HepG2 (cell line): ENCODE data around the gene NUP58. TPM values are rescaled to one million over a fixed set of nuclear protein-coding genes. Genes with fewer than 3 reads are reported as not detected.
A peak's percentile ranks its signal among the peaks of the same experiment; 100 is the strongest.

Source experiments
- AKAP8 ChIP-seq: sonication (generic); formaldehyde crosslinking; IDR thresholded peaks from 2 replicates; pipeline ENCODE4 v1.5.1; 2020; ENCODE audit warnings: mild to moderate bottlenecking, missing genetic modification reagents
- GABPA ChIP-seq, 2 experiments: IDR thresholded peaks; 2 replicates each; pipeline ENCODE4 v1.6.1; 2011 to 2016; ENCODE audit warnings: low read depth in 2 of 2, low read length in 1 of 2, missing biosample characterization in 1 of 2, missing genetic modification characterization in 1 of 2
- HES4 ChIP-seq: sonication (generic); formaldehyde crosslinking; IDR thresholded peaks from 2 replicates; pipeline ENCODE4 v1.9.0; 2021; ENCODE audit warnings: mild to moderate bottlenecking, missing genetic modification reagents, borderline replicate concordance
- HOXA9 ChIP-seq: sonication (generic); formaldehyde crosslinking; IDR thresholded peaks from 2 replicates; pipeline ENCODE4 v1.8.1; 2022; ENCODE audit warnings: missing genetic modification reagents, mild to moderate bottlenecking, moderate library complexity, borderline replicate concordance
- MTERF4 ChIP-seq: sonication (generic); formaldehyde crosslinking; IDR thresholded peaks from 2 replicates; pipeline ENCODE4 v1.8.0; 2023; ENCODE audit warnings: mild to moderate bottlenecking, missing genetic modification reagents
- NFIB ChIP-seq: sonication (generic); formaldehyde crosslinking; IDR thresholded peaks from 2 replicates; pipeline ENCODE4 v1.9.0; 2021; ENCODE audit warnings: missing genetic modification reagents, mild to moderate bottlenecking, borderline replicate concordance
- NKX3-1 ChIP-seq: sonication (generic); formaldehyde crosslinking; IDR thresholded peaks from 2 replicates; pipeline ENCODE4 v1.5.0; 2020; ENCODE audit warnings: missing genetic modification reagents
- RFX1 ChIP-seq: fragments of 450-650 bp; IDR thresholded peaks from 2 replicates; pipeline ENCODE4 v1.6.1; 2017
- SETDB1 ChIP-seq: sonication (generic); formaldehyde crosslinking; IDR thresholded peaks from 2 replicates; pipeline ENCODE4 v1.5.1; 2020; ENCODE audit warnings: missing genetic modification reagents, mild to moderate bottlenecking, borderline replicate concordance
- SRY ChIP-seq: sonication (generic); formaldehyde crosslinking; IDR thresholded peaks from 2 replicates; pipeline ENCODE4 v1.8.0; 2022; ENCODE audit warnings: mild to moderate bottlenecking, missing genetic modification reagents
- TGIF2 ChIP-seq: IDR thresholded peaks from 2 replicates; pipeline ENCODE4 v1.6.1; 2016; ENCODE audit warnings: control low read depth, missing compliant biosample characterization
- XRCC5 ChIP-seq: fragments of 200-400 bp; formaldehyde crosslinking; optimal IDR thresholded peaks from 2 replicates; pipeline ENCODE3; 2017; ENCODE audit warnings: mild to moderate bottlenecking, low read length
- ZKSCAN5 ChIP-seq: sonication (generic); formaldehyde crosslinking; IDR thresholded peaks from 2 replicates; pipeline ENCODE4 v1.5.1; 2020; ENCODE audit warnings: mild to moderate bottlenecking, missing genetic modification reagents
- ZMYM4 ChIP-seq: sonication (generic); formaldehyde crosslinking; IDR thresholded peaks from 2 replicates; pipeline ENCODE4 v1.8.1; 2023; ENCODE audit warnings: mild to moderate bottlenecking, missing genetic modification reagents
- ZNF383 ChIP-seq: sonication (generic); formaldehyde crosslinking; IDR thresholded peaks from 2 replicates; pipeline ENCODE4 v1.4.0; 2020; ENCODE audit warnings: missing genetic modification reagents, mild to moderate bottlenecking, borderline replicate concordance
- ZNF44 ChIP-seq: sonication (generic); formaldehyde crosslinking; IDR thresholded peaks from 2 replicates; pipeline ENCODE4 v1.5.1; 2020; ENCODE audit warnings: mild to moderate bottlenecking, missing genetic modification reagents
- ZNF510 ChIP-seq: sonication (generic); formaldehyde crosslinking; IDR thresholded peaks from 2 replicates; pipeline ENCODE4 v1.4.0; 2020; ENCODE audit warnings: low read depth, mild to moderate bottlenecking, missing genetic modification reagents
- ZNF691 ChIP-seq: sonication (generic); formaldehyde crosslinking; IDR thresholded peaks from 2 replicates; pipeline ENCODE4 v1.4.0; 2020; ENCODE audit warnings: missing genetic modification reagents, low read depth, mild to moderate bottlenecking, borderline replicate concordance
- ZNF703 ChIP-seq: sonication (generic); formaldehyde crosslinking; IDR thresholded peaks from 2 replicates; pipeline ENCODE4 v1.5.1; 2020; ENCODE audit warnings: missing genetic modification reagents, mild to moderate bottlenecking, moderate library complexity, borderline replicate concordance
- ZNF724P ChIP-seq: sonication (generic); formaldehyde crosslinking; IDR thresholded peaks from 2 replicates; pipeline ENCODE4 v1.8.0; 2022; ENCODE audit warnings: missing genetic modification reagents, borderline replicate concordance
- ZNF768 ChIP-seq: sonication (generic); formaldehyde crosslinking; IDR thresholded peaks from 2 replicates; pipeline ENCODE4 v1.4.0; 2020; ENCODE audit warnings: missing genetic modification reagents
- polyA plus RNA-seq, 8 experiments: library from polyadenylated mRNA; depleted of rRNA in 3 of 8; stranded (reverse) in 7 of 8; unstranded in 1 of 8; fragments of >200 nt; fragmentation: Illumina TruSeq in 4 of 8; extraction: Trizol in 4 of 8; gene quantifications; 2 replicates each; pipeline versions ENCODE4 v1.2.1 to v1.2.3, GENCODE V29; 2011 to 2016; ENCODE audit warnings: low read depth in 4 of 8, missing spikeins in 1 of 8, mixed read lengths in 1 of 8; ENCODE audit not compliant: insufficient read depth in 1 of 8
- total RNA-seq, 5 experiments: library from RNA; depleted of rRNA; stranded (reverse); fragments of >200 nt; fragmentation: Illumina TruSeq; extraction: Trizol; gene quantifications; 2 replicates each; pipeline ENCODE4 v1.2.3, GENCODE V29; 2016; ENCODE audit warnings: low read depth in 1 of 5
- TF ChIP-seq, protein P1 (sequence below): sonication (generic); formaldehyde crosslinking; IDR thresholded peaks from 2 replicates; pipeline ENCODE4 v1.4.0; 2020; ENCODE audit warnings: mild to moderate bottlenecking, missing genetic modification reagents, borderline replicate concordance

NUP58 gene
- total and polyA plus RNA-seq, 2 of the 13 experiments (the other 11 are each of a cell fraction or from before 2014, with no cell fraction given) = 45.4 to 46.5 TPM

DNA sequence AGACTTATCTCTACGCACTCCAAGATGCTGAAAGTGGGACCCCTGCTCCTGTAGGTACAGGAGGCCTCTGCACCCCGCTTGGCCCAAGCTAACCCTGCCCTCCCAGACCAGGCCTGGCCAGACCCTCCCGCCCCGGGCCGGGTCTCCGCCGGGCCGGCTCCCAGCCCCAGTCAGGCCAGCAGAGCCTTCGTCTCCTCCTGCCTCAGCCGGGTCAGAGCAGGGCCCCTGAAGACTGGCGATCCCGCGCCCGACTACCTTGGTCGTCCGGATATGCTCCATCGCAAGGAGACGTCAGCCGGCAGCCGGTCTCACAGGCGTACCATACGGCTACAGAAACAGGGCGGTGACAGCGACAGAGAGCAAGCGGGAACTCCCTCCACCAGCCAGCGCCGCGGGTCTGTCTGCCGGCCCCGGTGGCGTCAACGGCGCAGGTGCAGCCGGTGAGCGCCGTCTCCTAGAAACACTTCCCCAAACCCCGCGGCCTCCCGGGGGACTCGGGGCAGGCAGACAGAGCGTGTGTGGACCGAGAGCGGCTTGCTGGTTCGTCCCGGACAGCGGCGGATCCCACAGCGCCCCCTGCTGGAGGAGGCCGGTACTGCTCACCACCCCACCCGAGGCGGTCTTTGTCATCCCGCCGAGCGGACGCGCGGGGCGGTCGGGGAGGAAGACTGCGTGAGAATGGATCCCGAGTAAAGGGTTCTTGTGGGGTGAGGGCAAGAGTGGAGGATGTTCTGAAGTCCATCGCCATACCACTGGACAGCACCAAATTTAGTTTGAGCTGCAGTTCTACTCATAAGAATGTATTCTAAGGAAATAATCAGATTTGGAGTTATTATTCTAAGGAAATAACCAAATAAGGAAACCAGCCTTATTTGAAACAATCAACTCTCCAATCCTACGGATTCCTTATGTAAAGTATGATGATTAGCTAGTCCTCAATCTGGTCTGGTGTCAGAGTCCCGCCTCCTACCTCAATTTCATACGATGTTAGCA lies 14.2 kb upstream of the NUP58 start, which contains the start of gene MTMR6 (continued):
- TF ChIP-seq GABPA (IDR thresholded peaks at IDR 0.05; ENCODE audit: low read depth, low read length) = no peak; the same call in 1 of the 2 replicates
- TF ChIP-seq GABPA (CRISPR knock-in tag; IDR thresholded peaks at IDR 0.05; ENCODE audit: low read depth) = peak; percentile 56; the same call in 1 of the 2 replicates
- peak; percentile 73; the same call in 1 of the 2 replicates for TF ChIP-seq HES4 (CRISPR knock-in tag)
- peak; percentile 58; the same call in 1 of the 2 replicates for TF ChIP-seq ZNF768 (CRISPR knock-in tag)
- TF ChIP-seq ZNF44 (CRISPR knock-in tag) = no peak
- TF ChIP-seq SRY (CRISPR knock-in tag) = peak; percentile 80; the same call in 1 of the 2 replicates
- peak; percentile 43; the same call in 1 of the 2 replicates for TF ChIP-seq RFX1
- peak; percentile 74 for TF ChIP-seq ZNF724P
- TF ChIP-seq ZMYM4 = peak; percentile 93
- no peak; the same call in 1 of the 2 replicates for TF ChIP-seq TGIF2 (CRISPR knock-in tag)
- TF ChIP-seq SETDB1 (CRISPR knock-in tag) = no peak
- peak; percentile 31; the same call in 1 of the 2 replicates for TF ChIP-seq NKX3-1 (CRISPR knock-in tag)
- TF ChIP-seq XRCC5 = peak; percentile 89
- no peak for TF ChIP-seq HOXA9
- TF ChIP-seq ZNF510 (CRISPR knock-in tag) = no peak
- TF ChIP-seq ZNF691 (CRISPR knock-in tag) = peak; percentile 83; the same call in 1 of the 2 replicates
- no peak for TF ChIP-seq NFIB (CRISPR knock-in tag)
- no peak for TF ChIP-seq AKAP8 (CRISPR knock-in tag)
- no peak for TF ChIP-seq ZNF383 (CRISPR knock-in tag)
- TF ChIP-seq, protein P1, sequence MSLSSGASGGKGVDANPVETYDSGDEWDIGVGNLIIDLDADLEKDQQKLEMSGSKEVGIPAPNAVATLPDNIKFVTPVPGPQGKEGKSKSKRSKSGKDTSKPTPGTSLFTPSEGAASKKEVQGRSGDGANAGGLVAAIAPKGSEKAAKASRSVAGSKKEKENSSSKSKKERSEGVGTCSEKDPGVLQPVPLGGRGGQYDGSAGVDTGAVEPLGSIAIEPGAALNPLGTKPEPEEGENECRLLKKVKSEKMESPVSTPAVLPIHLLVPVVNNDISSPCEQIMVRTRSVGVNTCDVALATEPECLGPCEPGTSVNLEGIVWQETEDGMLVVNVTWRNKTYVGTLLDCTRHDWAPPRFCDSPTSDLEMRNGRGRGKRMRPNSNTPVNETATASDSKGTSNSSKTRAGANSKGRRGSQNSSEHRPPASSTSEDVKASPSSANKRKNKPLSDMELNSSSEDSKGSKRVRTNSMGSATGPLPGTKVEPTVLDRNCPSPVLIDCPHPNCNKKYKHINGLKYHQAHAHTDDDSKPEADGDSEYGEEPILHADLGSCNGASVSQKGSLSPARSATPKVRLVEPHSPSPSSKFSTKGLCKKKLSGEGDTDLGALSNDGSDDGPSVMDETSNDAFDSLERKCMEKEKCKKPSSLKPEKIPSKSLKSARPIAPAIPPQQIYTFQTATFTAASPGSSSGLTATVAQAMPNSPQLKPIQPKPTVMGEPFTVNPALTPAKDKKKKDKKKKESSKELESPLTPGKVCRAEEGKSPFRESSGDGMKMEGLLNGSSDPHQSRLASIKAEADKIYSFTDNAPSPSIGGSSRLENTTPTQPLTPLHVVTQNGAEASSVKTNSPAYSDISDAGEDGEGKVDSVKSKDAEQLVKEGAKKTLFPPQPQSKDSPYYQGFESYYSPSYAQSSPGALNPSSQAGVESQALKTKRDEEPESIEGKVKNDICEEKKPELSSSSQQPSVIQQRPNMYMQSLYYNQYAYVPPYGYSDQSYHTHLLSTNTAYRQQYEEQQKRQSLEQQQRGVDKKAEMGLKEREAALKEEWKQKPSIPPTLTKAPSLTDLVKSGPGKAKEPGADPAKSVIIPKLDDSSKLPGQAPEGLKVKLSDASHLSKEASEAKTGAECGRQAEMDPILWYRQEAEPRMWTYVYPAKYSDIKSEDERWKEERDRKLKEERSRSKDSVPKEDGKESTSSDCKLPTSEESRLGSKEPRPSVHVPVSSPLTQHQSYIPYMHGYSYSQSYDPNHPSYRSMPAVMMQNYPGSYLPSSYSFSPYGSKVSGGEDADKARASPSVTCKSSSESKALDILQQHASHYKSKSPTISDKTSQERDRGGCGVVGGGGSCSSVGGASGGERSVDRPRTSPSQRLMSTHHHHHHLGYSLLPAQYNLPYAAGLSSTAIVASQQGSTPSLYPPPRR (CRISPR knock-in tag) = no peak; the same call in 1 of the 2 replicates
- TF ChIP-seq ZNF703 (CRISPR knock-in tag) = no peak
- TF ChIP-seq MTERF4 = no peak; the same call in 1 of the 2 replicates
- no peak for TF ChIP-seq ZKSCAN5 (CRISPR knock-in tag)
